GM21529 (cell line): Measurements from ENCODE around the gene WBP1.
"Not testable (repeated sequence)": the region's sequence is repeated elsewhere in the genome, so short reads cannot be mapped to it uniquely, and the experiment has no call there.

Experiments used
- ATAC-seq: cut with Tn5 transposase; IDR thresholded peaks from one replicate; pipeline ENCODE4 v1.9.1; 2021; ENCODE audit not compliant: unreplicated experiment

Gene WBP1

DNA sequence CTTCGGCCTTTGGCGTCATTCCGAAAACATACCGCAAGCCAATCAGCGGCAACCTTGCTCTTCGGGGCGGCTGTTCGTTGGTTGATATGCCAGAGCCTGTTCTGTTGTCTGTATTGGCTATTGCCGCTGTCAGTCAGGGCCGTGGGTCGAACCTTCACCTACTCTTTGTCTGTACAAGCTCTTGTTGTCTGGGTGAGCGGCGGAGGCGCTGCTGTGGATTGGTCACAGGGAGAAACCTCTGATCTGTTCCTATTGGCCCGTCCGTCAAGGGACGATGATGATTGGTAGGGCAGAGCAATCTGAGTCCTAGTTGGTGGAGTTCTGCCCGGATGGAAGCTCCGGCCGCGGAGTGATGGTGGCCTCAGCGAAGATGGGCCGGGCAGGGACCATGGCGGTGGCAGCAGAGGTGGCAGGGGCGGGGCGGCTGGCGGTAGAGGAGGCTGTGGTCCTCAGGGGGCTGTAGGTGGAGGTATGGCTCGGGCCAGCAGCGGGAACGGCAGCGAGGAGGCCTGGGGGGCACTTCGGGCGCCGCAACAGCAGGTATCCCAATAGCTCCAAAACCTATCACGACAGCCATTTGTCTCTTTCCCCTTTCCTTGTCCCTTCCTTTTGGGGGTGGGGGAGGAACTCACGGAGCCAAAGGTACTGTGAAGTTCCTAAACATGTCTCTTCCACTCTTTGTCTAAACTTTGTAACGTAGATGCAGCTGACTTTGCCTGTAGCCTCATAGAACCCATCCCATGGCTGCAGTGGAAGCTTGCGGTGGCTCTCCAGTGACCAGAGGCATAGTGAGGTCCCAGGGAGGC is at the start of gene WBP1:
TSS of gene WBP1 (plus strand) at position 307 of the 806 bp plus-strand sequence. CDS start at position 472, 165 bp downstream.
- peak; percentile 80 for ATAC-seq

DNA sequence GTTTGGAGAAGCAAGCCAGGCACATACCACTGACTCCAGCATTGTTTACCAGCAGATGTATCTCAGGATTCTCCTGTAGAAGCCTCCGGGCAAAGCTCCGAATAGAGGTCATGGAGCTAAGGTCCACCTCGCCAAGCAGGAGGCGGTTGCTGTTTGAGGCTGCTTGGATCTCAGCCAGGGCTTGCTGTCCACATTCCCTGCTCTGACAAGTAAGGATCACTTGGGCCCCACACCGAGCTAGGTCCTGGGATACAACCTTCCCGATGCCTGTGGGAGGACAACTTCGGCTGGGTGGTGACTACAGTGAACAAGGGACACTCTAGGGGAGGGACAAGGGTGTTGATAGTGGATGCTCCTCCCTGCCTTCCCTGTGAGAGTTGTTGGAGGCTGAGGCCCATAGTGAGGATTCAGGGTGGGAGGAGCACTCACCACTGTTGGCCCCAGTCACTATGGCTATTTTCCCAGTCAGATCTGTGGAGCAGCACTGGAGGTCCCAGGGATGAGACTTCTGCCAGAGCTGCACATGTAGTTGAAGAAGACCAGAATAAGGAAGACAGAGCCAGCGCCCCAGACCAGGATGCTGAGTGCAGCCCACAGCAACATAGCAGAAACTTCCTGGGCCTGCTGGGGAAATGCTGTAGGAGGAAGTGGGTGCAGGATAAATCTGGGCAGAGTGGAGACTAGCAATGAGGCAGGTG is 45.1 kb upstream of the WBP1 start:
- ATAC-seq = no peak

DNA sequence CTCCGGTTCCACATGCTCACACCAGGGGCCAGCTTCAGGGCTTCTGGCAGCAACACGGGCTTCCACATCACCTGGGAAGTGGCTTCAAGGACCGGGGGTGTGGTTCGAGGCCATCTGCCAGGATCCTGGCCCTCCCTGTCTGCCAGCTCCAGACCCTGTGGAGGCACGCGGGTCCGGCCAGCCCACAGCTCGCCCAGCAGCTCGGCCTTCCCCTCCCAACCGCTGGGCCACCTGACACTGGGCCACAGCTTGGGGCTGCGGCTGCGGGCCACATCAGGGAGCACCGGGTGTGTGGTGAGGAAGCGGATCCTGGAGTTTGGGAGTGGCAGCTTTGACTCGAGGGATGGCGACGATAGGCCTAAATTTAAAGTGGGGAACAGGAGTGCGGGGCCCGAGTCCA is 43.8 kb upstream of the WBP1 start:
- ATAC-seq = no peak

- no peak for ATAC-seq
Observed at GRCh38 chr2:74414881-74415761, 43.1 kb upstream of the WBP1 start.

GRCh38 chr2:74415762-74416395 is 42.4 kb upstream of the WBP1 start:
- no peak for ATAC-seq

DNA sequence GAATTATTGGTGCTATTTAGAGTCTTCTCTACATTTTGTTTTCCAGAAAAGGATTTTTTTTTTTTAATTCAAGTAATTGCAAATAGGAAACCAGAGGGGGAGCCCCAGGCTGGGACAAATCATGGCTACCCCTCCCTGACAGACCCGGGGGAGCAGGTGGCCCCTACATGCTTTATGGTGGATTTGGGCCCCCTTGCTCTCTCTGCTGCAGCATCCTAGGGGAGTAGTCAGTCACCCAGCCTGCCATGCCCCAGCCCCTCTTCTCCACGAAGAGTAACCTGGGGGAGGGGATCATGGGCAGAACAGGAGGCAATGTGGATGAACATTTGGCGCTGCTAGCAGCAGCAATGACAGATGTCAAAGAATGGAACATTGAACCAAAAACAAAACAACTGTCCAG is 41.5 kb upstream of the WBP1 start:
- no peak for ATAC-seq

DNA sequence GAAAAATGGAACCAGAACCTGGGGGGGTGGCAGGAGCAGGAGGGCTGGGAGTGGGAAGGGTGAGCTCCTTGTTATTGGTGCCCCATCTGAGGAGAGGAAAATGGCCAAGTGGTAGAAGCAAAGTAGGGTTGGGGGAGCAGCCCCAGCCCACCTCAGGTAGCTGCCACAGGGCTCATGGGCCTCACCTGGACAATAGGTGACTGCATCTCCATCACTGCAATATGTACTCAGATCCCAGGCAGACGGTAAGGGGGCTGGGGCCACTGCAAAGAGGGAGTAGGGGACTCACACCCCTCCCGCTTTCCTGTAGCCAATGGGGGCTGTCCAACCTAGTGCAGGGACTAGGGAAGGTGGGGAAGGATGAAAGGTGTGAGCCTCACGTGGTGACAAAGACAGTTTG is 41.0 kb upstream of the WBP1 start:
- ATAC-seq = no peak

DNA sequence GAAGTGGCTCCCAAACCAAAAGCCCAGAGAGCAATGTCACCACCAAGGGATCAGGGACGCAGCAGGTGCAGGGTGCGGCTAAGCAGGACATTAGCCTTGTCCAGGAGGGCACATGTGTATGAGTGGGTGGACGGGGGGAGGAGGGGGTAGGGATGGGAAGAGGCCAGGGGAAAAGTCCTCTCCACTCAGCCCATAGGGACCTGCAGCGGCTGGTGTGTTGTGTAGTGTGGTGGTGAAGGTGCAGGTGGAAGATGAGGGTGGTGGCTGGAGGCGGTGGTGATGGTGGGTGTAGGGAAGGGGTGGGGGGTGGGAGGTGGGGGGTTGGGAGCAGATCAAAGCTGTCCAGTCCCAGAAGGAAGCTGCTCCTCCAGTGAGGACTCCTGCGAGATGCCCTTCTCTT is 40.5 kb upstream of the WBP1 start:
- no peak for ATAC-seq

DNA sequence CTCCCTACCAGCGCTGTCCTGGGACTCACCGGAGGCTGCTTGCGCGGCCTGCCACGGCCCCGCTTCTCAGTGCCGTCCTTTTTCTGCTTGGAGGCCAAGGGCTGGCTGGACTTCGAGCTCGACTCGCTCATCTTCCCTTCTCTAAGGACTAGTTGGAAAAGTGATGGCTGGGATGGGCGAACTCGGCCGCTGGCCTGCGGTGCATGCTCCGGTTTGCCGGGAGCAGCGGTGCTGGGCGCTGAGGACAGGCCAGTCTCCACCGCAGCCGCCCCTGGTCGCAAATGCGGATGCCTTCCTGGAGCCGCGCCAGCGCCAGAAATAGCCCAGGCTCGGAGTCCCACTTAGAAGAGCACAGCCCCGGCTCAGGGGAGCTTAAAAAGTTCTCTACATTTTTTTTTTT is 39.9 kb upstream of the WBP1 start:
- ATAC-seq = no peak

DNA sequence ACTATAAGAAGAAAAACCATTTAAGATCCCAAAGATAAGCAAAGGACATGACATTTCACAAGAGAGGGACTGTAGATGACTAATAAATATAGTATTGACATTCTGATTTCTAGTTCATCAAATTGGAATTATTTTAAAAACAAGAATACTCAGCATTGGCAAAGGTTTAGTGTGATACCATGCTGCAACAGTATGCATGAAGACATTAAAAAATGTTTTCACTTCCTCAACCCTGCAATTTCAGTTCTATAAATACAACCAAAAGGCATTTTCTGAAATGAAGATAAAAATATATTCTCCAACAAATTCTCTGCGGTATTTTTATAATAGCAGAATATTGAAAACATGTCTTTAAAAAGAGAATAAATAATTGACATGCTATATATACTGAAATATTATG is 38.9 kb upstream of the WBP1 start:
- no peak for ATAC-seq

DNA sequence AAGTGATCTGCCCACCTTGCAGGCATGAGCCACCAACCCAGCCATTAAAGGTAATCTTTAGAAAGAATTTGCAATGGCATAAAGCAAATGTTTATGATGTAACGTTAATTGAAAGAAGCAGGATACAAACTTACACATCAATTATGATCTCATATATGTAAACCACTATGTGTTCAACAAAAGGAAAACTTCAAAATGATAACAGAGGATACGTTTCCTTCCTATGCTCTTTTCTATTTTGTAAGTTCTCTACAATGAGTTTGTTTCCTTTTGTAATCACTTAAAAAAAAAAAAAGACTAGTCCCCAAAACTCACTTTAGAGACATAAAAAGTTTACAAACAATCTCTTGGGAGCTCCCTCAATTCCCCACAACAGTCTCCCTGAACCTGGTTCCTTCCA is 38.2 kb upstream of the WBP1 start:
- ATAC-seq = no peak

DNA sequence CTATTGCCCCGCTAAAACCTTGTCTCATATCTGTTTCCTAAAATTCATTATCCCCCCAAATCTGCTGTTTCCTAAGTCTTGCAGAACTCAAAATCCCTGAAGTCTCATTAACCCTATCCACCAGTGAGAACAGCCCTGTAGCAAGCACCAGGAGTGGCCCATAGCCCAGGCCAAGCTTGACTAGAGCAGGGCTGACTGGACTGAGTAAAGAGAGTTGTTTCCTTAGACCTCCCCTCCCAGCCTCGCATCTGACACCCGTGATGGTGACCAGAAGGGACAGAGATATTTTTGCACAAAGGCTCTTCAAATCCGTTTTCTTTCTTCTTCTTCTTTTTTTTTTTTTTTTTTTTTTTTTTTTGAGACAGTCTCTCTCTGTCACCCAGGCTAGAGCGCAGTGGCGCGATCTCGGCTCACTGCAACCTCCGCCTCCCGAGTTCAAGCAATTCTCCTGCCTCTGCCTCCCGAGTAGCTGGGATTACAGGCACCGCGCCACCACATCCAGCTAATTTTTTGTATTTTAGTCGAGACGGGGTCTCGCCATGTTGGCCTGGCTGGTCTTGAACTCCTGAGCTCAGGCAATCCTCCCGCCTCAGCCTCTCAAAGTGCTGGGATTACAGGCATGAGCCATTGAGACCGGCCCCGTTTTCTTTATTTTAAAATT is 37.7 kb upstream of the WBP1 start:
- not testable (repeated sequence) for ATAC-seq

GRCh38 chr2:74421221-74421870 is 36.9 kb upstream of the WBP1 start, which contains the start of the genes C2orf81 and WDR54:
Gene C2orf81, minus strand, starts transcription at chr2:74421619. Its CDS starts 59 bp downstream, at chr2:74421560.
Gene WDR54, plus strand, starts transcription at chr2:74421730. Its CDS starts 424 bp downstream, at chr2:74422154.
- ATAC-seq = peak; percentile 92

DNA sequence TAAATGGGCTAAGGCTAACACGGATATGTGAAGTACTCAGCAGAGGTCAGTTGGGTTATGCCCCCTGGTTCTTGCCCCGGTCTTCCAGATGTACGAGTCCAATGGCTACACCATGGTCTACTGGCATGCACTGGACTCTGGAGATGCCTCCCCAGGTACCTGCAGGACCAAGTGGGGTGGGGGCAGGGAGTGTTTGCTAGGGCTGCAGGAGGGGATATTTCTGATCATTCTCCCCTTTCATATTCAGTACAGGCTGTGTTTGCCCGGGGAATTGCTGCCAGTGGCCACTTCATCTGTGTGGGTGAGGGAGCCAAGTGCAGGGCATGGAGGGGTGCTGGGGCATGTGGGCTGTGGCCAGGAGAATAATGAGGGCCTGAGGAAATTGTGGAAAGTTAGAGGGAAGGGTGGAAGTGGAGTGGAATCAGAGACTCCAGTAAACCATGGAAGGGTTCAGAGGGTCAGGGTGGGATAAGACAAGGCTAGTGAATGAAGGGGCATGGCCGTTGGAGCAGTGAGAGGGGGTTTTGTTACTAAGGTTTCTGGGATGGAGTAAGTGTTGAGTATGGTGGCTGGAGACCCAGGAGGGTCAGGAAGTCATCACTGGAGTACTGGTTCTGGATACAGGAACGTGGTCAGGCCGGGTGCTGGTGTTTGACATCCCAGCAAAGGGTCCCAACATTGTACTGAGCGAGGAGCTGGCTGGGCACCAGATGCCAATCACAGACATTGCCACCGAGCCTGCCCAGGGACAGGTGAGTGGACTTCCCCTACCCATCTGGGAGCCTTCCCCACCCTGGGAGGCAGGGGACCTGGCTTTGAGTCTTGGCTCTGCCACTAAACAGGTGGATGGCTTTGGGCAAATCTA is 34.8 kb upstream of the WBP1 start:
- ATAC-seq = no peak

- ATAC-seq = no peak
Observed at GRCh38 chr2:74424139-74424992, 33.9 kb upstream of the WBP1 start.

DNA sequence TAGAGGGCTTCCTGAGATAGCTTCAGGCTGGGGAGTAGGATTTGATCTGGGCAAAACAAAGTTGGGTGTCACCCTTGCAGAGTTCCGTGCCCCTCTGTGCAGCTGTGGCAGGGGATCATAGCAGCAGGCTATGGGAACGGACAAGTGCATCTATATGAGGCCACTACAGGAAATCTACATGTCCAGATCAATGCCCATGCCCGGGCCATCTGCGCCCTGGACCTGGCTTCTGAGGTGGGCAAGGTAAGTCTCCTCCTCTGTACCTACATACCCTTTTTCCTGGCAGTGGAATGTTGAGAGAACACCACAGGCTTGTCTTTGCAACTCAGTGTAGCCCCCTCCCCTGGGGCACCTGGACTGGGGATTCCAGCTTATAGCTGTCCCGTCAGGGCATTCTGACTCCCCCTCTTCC is 33.2 kb upstream of the WBP1 start:
- no peak for ATAC-seq

DNA sequence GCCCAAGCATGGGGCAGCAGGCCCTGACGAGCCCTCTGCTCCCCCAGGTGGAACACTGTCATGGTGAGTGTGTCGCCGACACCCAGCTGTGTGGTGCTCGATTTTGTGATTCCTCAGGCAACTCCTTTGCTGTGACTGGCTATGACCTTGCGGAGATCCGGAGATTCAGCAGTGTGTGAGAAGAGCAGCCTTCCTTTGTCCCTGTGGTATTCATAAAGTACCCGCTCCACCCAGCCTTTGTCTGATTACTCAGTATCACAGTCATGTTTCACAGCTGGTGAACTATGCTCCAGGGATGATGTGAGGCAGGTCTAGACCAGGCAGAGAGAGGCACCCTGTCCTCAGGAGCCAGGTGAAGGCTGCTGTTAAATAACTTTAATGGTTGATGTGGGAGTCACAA is 32.7 kb upstream of the WBP1 start:
- ATAC-seq = no peak

- ATAC-seq = no peak
Observed at GRCh38 chr2:74426181-74426758, 32.0 kb upstream of the WBP1 start.
